GM18505 (cell line): ENCODE measurements around the gene RTP1.

Source experiments
- ATAC-seq: cut with Tn5 transposase; IDR thresholded peaks from one replicate; pipeline ENCODE4 v1.9.1; 2021; ENCODE audit not compliant: unreplicated experiment
- POLR2A ChIP-seq: IDR thresholded peaks from 4 replicates; pipeline ENCODE4 v1.6.1; 2011; ENCODE audit warnings: borderline replicate concordance; ENCODE audit not compliant: insufficient read depth, insufficient read length; ENCODE audit errors: extremely low read depth

The RTP1 gene

DNA sequence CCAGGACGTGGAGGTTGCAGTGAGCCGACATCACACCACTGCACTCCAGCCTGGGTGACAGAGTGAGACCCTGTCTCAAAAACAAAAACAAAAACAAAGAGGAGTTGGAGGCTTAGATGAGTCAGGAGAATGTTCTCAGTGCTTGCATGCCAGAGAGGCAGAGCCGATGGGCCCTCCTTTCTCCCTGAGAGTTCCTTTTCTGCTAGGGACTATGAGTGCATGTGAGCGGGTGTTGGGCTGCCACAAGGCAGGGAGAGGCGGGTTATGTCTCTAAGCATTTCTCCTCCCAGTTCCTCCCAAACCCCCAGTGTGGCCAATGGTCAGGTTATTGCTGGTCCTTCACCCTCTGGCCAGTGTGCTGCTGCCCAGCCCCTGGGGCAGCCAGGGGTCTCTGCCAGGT lies 45.1 kb downstream of the RTP1 start:
- no peak for TF ChIP-seq POLR2A
- ATAC-seq, result no peak

DNA sequence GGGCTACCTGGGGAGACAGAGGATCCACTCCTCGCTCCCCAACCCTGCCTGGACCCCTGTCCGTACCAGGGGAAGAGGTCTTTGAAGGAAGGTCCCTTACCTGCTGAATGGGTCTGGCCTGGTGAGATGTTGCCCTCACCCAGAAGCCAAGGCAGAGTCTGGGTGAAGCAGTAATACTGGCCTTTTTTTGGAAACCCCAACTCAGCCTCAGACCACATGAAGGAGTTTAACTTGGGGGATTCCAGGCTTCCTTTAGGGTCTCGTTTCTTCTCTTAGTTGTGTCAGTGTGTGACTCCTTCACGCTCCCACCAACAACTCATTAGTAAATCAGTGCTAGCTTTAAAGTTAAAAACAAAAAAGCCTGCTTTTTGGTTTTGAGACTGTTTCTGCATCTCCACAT lies 45.6 kb downstream of the RTP1 start:
- no peak for TF ChIP-seq POLR2A
- no peak for ATAC-seq

DNA sequence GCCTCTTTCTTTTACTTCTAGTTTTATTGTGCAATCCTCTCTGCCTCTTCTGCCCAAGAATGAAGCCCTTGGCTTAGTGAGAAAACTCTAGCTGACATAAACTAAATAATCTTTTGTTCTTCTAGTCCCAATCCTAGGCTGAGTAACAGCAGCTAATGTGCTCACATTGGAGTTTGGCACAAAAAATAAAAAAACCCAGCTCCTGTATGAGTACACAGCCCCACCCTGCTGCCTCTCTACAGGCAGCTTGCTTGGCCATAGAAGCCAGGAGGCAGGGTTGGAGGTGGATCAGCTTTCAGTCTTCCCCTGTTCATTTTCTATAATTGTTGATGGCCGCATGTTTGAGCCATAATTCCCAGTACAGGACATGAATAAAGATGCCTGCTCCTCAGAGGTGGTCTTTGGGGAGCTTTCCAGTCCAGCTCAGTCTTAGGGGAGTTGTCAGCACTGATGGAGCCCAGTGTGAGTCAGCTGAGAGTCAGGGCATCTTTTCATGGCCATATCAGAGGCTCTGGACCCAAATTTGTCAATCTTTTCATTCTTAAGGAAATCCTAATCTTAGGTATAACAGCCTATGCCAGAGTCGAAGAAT lies 46.7 kb downstream of the RTP1 start:
- ATAC-seq, result no peak
- TF ChIP-seq POLR2A, result no peak

DNA sequence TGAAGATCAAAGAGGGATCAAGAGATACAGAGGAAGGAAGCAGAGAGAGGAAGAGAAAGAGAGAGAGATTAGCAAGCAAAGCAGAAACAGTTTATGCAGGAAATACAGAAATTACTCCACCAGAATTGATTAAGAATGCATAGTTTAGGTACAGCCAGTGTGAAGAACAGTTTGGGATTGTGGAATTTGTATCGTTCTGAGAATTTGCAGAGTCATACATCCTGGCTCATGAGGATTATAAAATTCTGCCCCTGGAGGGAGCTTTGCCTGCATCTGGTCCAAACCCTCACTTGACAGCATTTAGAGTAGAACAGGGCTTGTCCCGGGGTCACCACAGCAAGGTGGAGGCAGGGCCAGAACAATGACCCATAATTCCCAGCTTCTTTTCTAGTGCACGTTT lies 50.1 kb downstream of the RTP1 start:
- TF ChIP-seq POLR2A, result no peak
- ATAC-seq, result no peak
